ENCODE results near the gene RFTN1. TPM values are rescaled to one million over a fixed set of nuclear protein-coding genes. Genes with fewer than 3 reads are reported as not detected.

The RFTN1 gene
- total RNA-seq, 1 donor from 2014 or later, result 0.96 TPM

- DNase-seq (ENCODE audit: low spot score, unreplicated experiment), result no peak
- Mint-ChIP-seq H3K27ac (no peak overlapping the region), H3K36me3 (ENCODE audit: insufficient read depth) (no peaks in the 10 kb centered on the region), H3K9me3 (ENCODE audit: low read depth) (peaks cover 3% of the 10 kb centered on the region), H3K4me3 (ENCODE audit: low read depth) (no peak overlapping the region), H3K27me3 (peaks cover 12% of the 10 kb centered on the region), H3K4me1 (ENCODE audit: low read depth) (no peaks in the 10 kb centered on the region)
- TF ChIP-seq CTCF (IDR thresholded peaks at IDR 0.05; ENCODE audit: unreplicated experiment), result no peak
Observed at GRCh38 chr3:16400106-16400931, 113.2 kb downstream of the RFTN1 start.

- Mint-ChIP-seq H3K4me1 (ENCODE audit: low read depth) (no peaks in the 10 kb centered on the region), H3K4me3 (ENCODE audit: low read depth) (no peak overlapping the region), H3K9me3 (ENCODE audit: low read depth) (peaks cover 3% of the 10 kb centered on the region), H3K27me3 (peaks cover 3% of the 10 kb centered on the region), H3K36me3 (ENCODE audit: insufficient read depth) (no peaks in the 10 kb centered on the region), H3K27ac (no peak overlapping the region)
- no peak for TF ChIP-seq CTCF (IDR thresholded peaks at IDR 0.05; ENCODE audit: unreplicated experiment)
- no peak for DNase-seq (ENCODE audit: low spot score, unreplicated experiment)
Observed at GRCh38 chr3:16399473-16399872, 114.0 kb downstream of the RFTN1 start.

GRCh38 chr3:16398648-16399047 is 114.9 kb downstream of the RFTN1 start:
- Mint-ChIP-seq H3K27ac (no peak overlapping the region), H3K4me3 (ENCODE audit: low read depth) (no peak overlapping the region), H3K4me1 (ENCODE audit: low read depth) (no peaks in the 10 kb centered on the region), H3K9me3 (ENCODE audit: low read depth) (peaks cover 3% of the 10 kb centered on the region), H3K36me3 (ENCODE audit: insufficient read depth) (no peaks in the 10 kb centered on the region), H3K27me3 (peaks cover 2% of the 10 kb centered on the region)
- no peak for DNase-seq (ENCODE audit: low spot score, unreplicated experiment)
- no peak for TF ChIP-seq CTCF (IDR thresholded peaks at IDR 0.05; ENCODE audit: unreplicated experiment)

GRCh38 chr3:16396202-16396601 is 117.3 kb downstream of the RFTN1 start:
- Mint-ChIP-seq H3K36me3 (ENCODE audit: insufficient read depth) (no peaks in the 10 kb centered on the region), H3K4me3 (ENCODE audit: low read depth) (no peak overlapping the region), H3K4me1 (ENCODE audit: low read depth) (no peaks in the 10 kb centered on the region), H3K27me3 (peaks cover 2% of the 10 kb centered on the region), H3K9me3 (ENCODE audit: low read depth) (peaks cover 3% of the 10 kb centered on the region), H3K27ac (no peak overlapping the region)
- TF ChIP-seq CTCF (IDR thresholded peaks at IDR 0.05; ENCODE audit: unreplicated experiment), result no peak
- DNase-seq (ENCODE audit: low spot score, unreplicated experiment), result no peak

- Mint-ChIP-seq H3K27ac (no peak overlapping the region), H3K36me3 (ENCODE audit: insufficient read depth) (no peaks in the 10 kb centered on the region), H3K4me1 (ENCODE audit: low read depth) (no peaks in the 10 kb centered on the region), H3K4me3 (ENCODE audit: low read depth) (no peak overlapping the region), H3K9me3 (ENCODE audit: low read depth) (peaks cover 3% of the 10 kb centered on the region), H3K27me3 (peaks cover 6% of the 10 kb centered on the region)
- TF ChIP-seq CTCF (IDR thresholded peaks at IDR 0.05; ENCODE audit: unreplicated experiment), result no peak
- DNase-seq (ENCODE audit: low spot score, unreplicated experiment), result no peak
Observed at GRCh38 chr3:16395212-16395611, 118.3 kb downstream of the RFTN1 start.
